Right lobe of liver (tissue), 6 donors: ENCODE results near the gene MBOAT7. TPM values are rescaled to one million over a fixed set of nuclear protein-coding genes. Genes with fewer than 3 reads are reported as not detected.
"Not testable (repeated sequence)": the region's sequence is repeated elsewhere in the genome, so short reads cannot be mapped to it uniquely, and the experiment has no call there.

ENCODE experiments used
- ATAC-seq, 4 donors: fragments of 200-7000 bp; cut with Tn5 transposase; one replicate each; pipeline ENCODE4 v1.9.1; 2020; ENCODE audit warnings: mild to moderate bottlenecking in 4 of 4, moderate library complexity in 4 of 4
- DNase-seq, 3 donors: peaks; one replicate each; pipeline ENCODE4 v3.0.0-alpha.2; 2020
- H3K27ac ChIP-seq, 3 donors: fragments of 200-600 bp; one replicate each; pipeline ENCODE4 v1.8.0; 2022
- H3K27me3 ChIP-seq, 2 donors: fragments of 200-600 bp; one replicate each; pipeline ENCODE4 v1.8.0; 2022
- H3K36me3 ChIP-seq, 4 donors: fragments of 200-600 bp; sonication (generic) in 1 of 4; one replicate each; pipeline versions ENCODE4 v1.5.1 to v1.8.0; 2017 to 2022; ENCODE audit warnings: control low read depth in 1 of 4
- H3K4me1 ChIP-seq, 4 donors: fragments of 200-600 bp; sonication (generic) in 1 of 4; one replicate each; pipeline versions ENCODE4 v1.5.1 to v1.8.0; 2017 to 2022; ENCODE audit warnings: control low read depth in 1 of 4
- H3K4me3 ChIP-seq, 3 donors: fragments of 200-600 bp; one replicate each; pipeline ENCODE4 v1.8.0; 2022
- H3K9me3 ChIP-seq, 4 donors: fragments of 200-600 bp; sonication (generic) in 1 of 4; one replicate each; pipeline versions ENCODE4 v1.5.1 to v1.8.0; 2017 to 2022; ENCODE audit warnings: control low read depth in 1 of 4
- CTCF ChIP-seq, 4 donors: fragments of 200-600 bp in 3 of 4; fragments of 450-650 bp in 1 of 4; IDR thresholded peaks; one replicate each; pipeline versions ENCODE4 v1.5.1 to v1.8.0; 2016 to 2022; ENCODE audit warnings: antibody characterized with exemption in 4 of 4, mild to moderate bottlenecking in 2 of 4
- POLR2A ChIP-seq: fragments of 450-650 bp; IDR thresholded peaks from one replicate; pipeline ENCODE4 v1.6.1; 2017; ENCODE audit warnings: antibody characterized with exemption, mild to moderate bottlenecking
- WGBS: methylation state at CpG from one replicate; pipeline ENCODE4 v1.1.6; 2018; ENCODE audit warnings: low coverage, low lambda C conversion rate; ENCODE audit not compliant: insufficient coverage; ENCODE audit errors: missing lambda C conversion rate; 5-methylcytosine and 5-hydroxymethylcytosine counted together
- intact Hi-C, 2 donors: fragments of 100-400 bp; cut with DNase I; formaldehyde crosslinking; loops; one replicate each; pipeline versions ENCODE4 v1.11.2 to v1.14.1; 2022
- total RNA-seq, 6 experiments: library from RNA; depleted of rRNA in 2 of 6; stranded (reverse); fragments of >200 nt in 2 of 6; fragmentation: NEBNext Ultra II Directional in 3 of 6; extraction: Animal tissue kit (Norgen Biotek cat#: 25700) in 3 of 6; gene quantifications; one replicate each; pipeline versions ENCODE4 v1.1.0 to v1.2.4, GENCODE V29; 2016 to 2023
- donor health status: DM: no; HTN: yes; CAD: no.
- donor health status: DM: no; HTN: no; CAD: no.
- donor health status: DM: no; HTN: no; CAD: no.
- donor health status: DM: no; HTN: yes; CAD: no.
- donor health status: DM: no; HTN: yes; CAD: no.

Gene MBOAT7
- total RNA-seq, 6 experiments from 2014 or later = 26.6 to 57.7 (median 32.9) TPM

GRCh38 chr19:54229146-54229545 is 39.8 kb upstream of the MBOAT7 start:
- no peak for DNase-seq
- ATAC-seq = no peak
- WGBS = 68% methylated on average over 5 of the region's 8 CpGs
- Histone ChIP-seq H3K4me3 (no peak overlapping the region), H3K27me3 (no peaks in the 10 kb centered on the region), H3K4me1 (no peaks in the 10 kb centered on the region), H3K27ac (no peak overlapping the region), H3K9me3 (no peaks in the 10 kb centered on the region), H3K36me3 (no peaks in the 10 kb centered on the region)
- intact Hi-C loops = no loop called here
- TF ChIP-seq POLR2A = no peak
- no peak for TF ChIP-seq CTCF (IDR thresholded peaks at IDR 0.05)

DNA sequence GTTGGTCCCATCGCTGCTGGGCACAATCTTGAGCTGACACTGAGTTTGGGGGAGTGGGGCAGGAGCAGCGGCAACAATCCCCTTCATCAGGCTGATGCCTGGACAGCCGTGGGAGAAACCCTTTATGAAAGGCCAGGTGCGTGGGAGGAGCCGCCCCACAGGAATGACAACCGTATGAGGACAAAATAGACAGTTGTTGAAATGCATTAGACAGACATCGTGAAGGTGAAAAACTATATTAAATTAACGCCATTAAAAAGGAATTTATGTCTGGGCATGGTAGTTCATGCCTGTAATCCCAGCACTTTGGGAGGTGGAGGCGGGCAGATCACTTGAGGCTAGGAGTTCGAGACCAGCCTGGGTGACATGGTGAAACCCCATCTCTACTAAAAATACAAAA is 35.2 kb upstream of the MBOAT7 start:
- H3K36me3 ChIP-seq, intact Hi-C loops, H3K27me3 ChIP-seq, H3K9me3 ChIP-seq, DNase-seq, H3K4me1 ChIP-seq, H3K4me3 ChIP-seq, ATAC-seq, H3K27ac ChIP-seq: not testable (repeated sequence)
- 60% methylated on average over 5 of the region's 10 CpGs for WGBS

- H3K27ac ChIP-seq, DNase-seq, ATAC-seq, H3K4me1 ChIP-seq, H3K36me3 ChIP-seq, intact Hi-C loops, H3K4me3 ChIP-seq, H3K9me3 ChIP-seq, H3K27me3 ChIP-seq: not testable (repeated sequence)
- 40% methylated on average over 4 of the region's 5 CpGs for WGBS
Measured at GRCh38 chr19:54223937-54224281, 34.5 kb upstream of the MBOAT7 start.

- 31% methylated on average over 14 of the region's 14 CpGs for WGBS
- H3K4me1 ChIP-seq, H3K27me3 ChIP-seq, H3K9me3 ChIP-seq, H3K36me3 ChIP-seq, DNase-seq, H3K4me3 ChIP-seq, H3K27ac ChIP-seq, intact Hi-C loops: not testable (repeated sequence)
- ATAC-seq = peak in 2 of 4 donors; percentile 18 to 19
Measured at GRCh38 chr19:54223277-54223936, 34.0 kb upstream of the MBOAT7 start.

- H3K27ac ChIP-seq, H3K9me3 ChIP-seq, intact Hi-C loops, H3K27me3 ChIP-seq, H3K4me3 ChIP-seq, H3K4me1 ChIP-seq, H3K36me3 ChIP-seq: not testable (repeated sequence)
- WGBS = 28% methylated on average over 7 of the region's 16 CpGs
- ATAC-seq (peak; percentile 60 to 74 (median 60)), DNase-seq (peak in 1 of 3 donors; percentile 61)
Measured at GRCh38 chr19:54222474-54223276, 33.3 kb upstream of the MBOAT7 start, which contains the start of gene LILRB3. LILRB3 (minus strand) TSS chr19:54223007; CDS start chr19:54222976, 31 bp downstream.

DNA sequence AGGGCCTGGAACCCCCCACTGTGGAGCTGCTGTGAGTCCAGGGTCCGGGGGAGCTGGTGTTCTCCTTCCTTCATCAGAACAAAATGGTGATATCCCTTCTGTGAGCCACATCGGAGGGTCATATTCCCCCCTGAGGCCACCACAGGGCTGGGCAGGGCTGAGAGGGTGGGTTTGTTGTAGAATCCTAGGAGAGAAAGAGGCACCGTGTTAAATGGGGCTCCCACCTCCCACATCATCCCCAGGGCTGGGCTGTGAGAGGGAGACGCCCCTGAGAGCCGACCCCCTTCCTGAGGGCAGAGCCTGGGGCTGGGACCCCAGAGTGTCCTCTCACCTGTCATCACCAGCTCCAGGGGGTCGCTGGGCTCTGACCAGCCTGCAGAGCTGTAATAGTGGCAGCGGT is 32.6 kb upstream of the MBOAT7 start:
- H3K4me1 ChIP-seq, H3K4me3 ChIP-seq, H3K27me3 ChIP-seq, H3K9me3 ChIP-seq, H3K36me3 ChIP-seq, ATAC-seq, intact Hi-C loops, DNase-seq, H3K27ac ChIP-seq: not testable (repeated sequence)
- WGBS = 84% methylated on average over 2 of the region's 7 CpGs

- DNase-seq, H3K36me3 ChIP-seq, H3K4me3 ChIP-seq, H3K4me1 ChIP-seq, ATAC-seq, H3K27me3 ChIP-seq, H3K27ac ChIP-seq, H3K9me3 ChIP-seq, intact Hi-C loops: not testable (repeated sequence)
- 60% methylated on average over 1 of the region's 5 CpGs for WGBS
Measured at GRCh38 chr19:54219702-54220101, 30.3 kb upstream of the MBOAT7 start.
